Fibroblast of lung (primary cell): Measurements from ENCODE around the gene SELENOO. TPM values are rescaled to one million over a fixed set of nuclear protein-coding genes. Genes with fewer than 3 reads are reported as not detected.

ENCODE experiments used
- DNase-seq, 2 donors: peaks; one replicate each; pipeline versions ENCODE4 v3.0.0 to v3.0.0-alpha.2; 2010; ENCODE audit warnings: low read depth in 2 of 2
- H2AFZ ChIP-seq: 2 replicates; pipeline ENCODE4 v1.5.1; 2012; ENCODE audit warnings: low read length, control low read depth, inconsistent platforms
- H3K27ac ChIP-seq: 2 replicates; pipeline ENCODE4 v1.5.1; 2011; ENCODE audit warnings: low read length, control low read depth; ENCODE audit not compliant: insufficient read depth
- H3K27me3 ChIP-seq: 2 replicates; pipeline ENCODE4 v1.5.1; 2011; ENCODE audit warnings: mild to moderate bottlenecking, low read length; ENCODE audit not compliant: control insufficient read depth, insufficient read depth
- H3K36me3 ChIP-seq: 2 replicates; pipeline ENCODE4 v1.5.1; 2011; ENCODE audit warnings: low read length; ENCODE audit not compliant: control insufficient read depth, insufficient read depth
- H3K4me1 ChIP-seq: 2 replicates; pipeline ENCODE4 v1.5.1; 2011; ENCODE audit warnings: low read length; ENCODE audit not compliant: control insufficient read depth, insufficient read depth; ENCODE audit errors: extremely low read depth
- H3K4me2 ChIP-seq: 2 replicates; pipeline ENCODE4 v1.5.1; 2011; ENCODE audit warnings: low read length, control low read depth; ENCODE audit not compliant: insufficient read depth; ENCODE audit errors: extremely low read depth
- H3K4me3 ChIP-seq, 4 experiments: fragments of 200-600 bp in 1 of 4; sonication (generic) in 1 of 4; replicated peaks in 1 of 4; 2 replicates each; pipeline ENCODE4 v1.5.1; 2011 to 2016; ENCODE audit warnings: low read length in 4 of 4, low read depth in 3 of 4, mild to moderate bottlenecking in 3 of 4, control low read depth in 2 of 4, inconsistent platforms in 1 of 4, mixed read lengths in 1 of 4; ENCODE audit not compliant: insufficient read depth in 1 of 4; ENCODE audit errors: control extremely low read depth in 1 of 4
- H3K79me2 ChIP-seq: 2 replicates; pipeline ENCODE4 v1.5.1; 2012; ENCODE audit warnings: mild to moderate bottlenecking, low read length, inconsistent platforms; ENCODE audit not compliant: control insufficient read depth, insufficient read depth
- H3K9ac ChIP-seq: 2 replicates; pipeline ENCODE4 v1.5.1; 2011; ENCODE audit warnings: mild to moderate bottlenecking, low read length, control low read depth; ENCODE audit not compliant: insufficient read depth
- H3K9me3 ChIP-seq: 2 replicates; pipeline ENCODE4 v1.5.1; 2012; ENCODE audit warnings: low read depth, low read length; ENCODE audit not compliant: control insufficient read depth, insufficient read depth
- H4K20me1 ChIP-seq: 2 replicates; pipeline ENCODE4 v1.5.1; 2011; ENCODE audit warnings: low read length; ENCODE audit not compliant: control insufficient read depth, insufficient read depth; ENCODE audit errors: extremely low read depth
- CTCF ChIP-seq, 2 donors: IDR thresholded peaks in 1 of 2; conservative IDR thresholded peaks in 1 of 2; 1 replicate in 1 of 2; 2 replicates in 1 of 2; pipeline ENCODE4 v1.5.1; 2011 to 2012; ENCODE audit warnings: low read length in 2 of 2, control low read depth in 1 of 2, inconsistent platforms in 1 of 2, low read depth in 1 of 2, mild to moderate bottlenecking in 1 of 2
- EZH2 ChIP-seq: IDR thresholded peaks from 2 replicates; pipeline ENCODE4 v1.5.1; 2012; ENCODE audit warnings: low read length, control low read depth, mild to moderate bottlenecking; ENCODE audit errors: missing control alignments
- polyA plus RNA-seq, 2 donors: library from polyadenylated mRNA; depleted of rRNA in 1 of 2; stranded (reverse) in 1 of 2; unstranded in 1 of 2; fragments of >200 nt; gene quantifications; 2 replicates each; pipeline ENCODE4 v1.2.1, GENCODE V29; 2011 to 2012; ENCODE audit warnings: missing spikeins in 1 of 2
- total RNA-seq: library from RNA; depleted of rRNA; stranded (reverse); fragments of >200 nt; gene quantifications from 2 replicates; pipeline ENCODE4 v1.2.1, GENCODE V29; 2014

The SELENOO gene
- total and polyA plus RNA-seq, 2 donors (not counting 1 experiment from before 2014, with no cell fraction given) = 8.3 to 20.1 TPM

DNA sequence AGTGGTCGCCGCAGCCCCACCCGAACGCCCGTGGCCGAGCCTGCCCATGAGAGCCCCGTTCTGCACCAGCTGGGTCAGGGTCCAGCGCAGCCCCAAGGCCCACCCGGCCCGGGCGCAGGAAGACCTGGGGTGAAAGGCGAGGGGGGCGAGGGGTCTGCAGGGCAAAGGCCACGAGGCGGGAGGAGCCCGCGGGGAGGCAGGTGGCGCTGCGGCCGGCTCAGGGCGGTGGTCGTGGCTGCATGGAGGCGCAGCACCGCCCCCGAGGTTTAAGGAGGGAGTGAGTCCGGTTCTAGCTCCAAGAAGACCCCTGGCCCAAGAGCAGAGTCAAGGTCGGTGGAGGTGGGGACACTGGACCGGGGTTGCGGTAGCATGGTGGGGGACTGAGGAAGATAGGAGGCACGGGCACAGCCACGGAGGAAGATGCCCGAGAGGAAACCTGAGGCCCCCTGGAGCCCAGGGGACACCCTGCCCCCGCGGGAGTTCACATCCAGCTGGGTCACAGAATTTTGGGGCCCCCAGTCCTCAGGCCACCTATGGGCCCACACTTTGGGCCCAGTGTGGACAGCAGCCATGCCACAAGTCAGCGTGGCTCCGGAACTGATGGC, 50.8 kb downstream of the SELENOO start:
- no peak for DNase-seq
- no peaks in the 10 kb centered on the region for H3K9me3 ChIP-seq
- H3K36me3 ChIP-seq = peaks cover 32% of the 10 kb centered on the region
- H4K20me1 ChIP-seq = no peaks in the 10 kb centered on the region
- no peak for TF ChIP-seq EZH2
- no peak for TF ChIP-seq CTCF (conservative IDR thresholded peaks at IDR 0.05 in 1 of 2, IDR thresholded peaks at IDR 0.05 in 1 of 2; ENCODE audit: low read depth in 1 of 2, low read length in 2 of 2)
- no peak overlapping the region for H2AFZ ChIP-seq
- peaks cover 7% of the 10 kb centered on the region for H3K4me1 ChIP-seq
- H3K27me3 ChIP-seq = no peaks in the 10 kb centered on the region
- no peak overlapping the region for H3K27ac ChIP-seq
- peak overlapping the region; percentile 35 for H3K4me2 ChIP-seq
- H3K79me2 ChIP-seq = peaks cover 11% of the 10 kb centered on the region
- no peak overlapping the region for H3K9ac ChIP-seq
- peak overlapping the region in 1 of 4 experiments; percentile 81 for H3K4me3 ChIP-seq

DNA sequence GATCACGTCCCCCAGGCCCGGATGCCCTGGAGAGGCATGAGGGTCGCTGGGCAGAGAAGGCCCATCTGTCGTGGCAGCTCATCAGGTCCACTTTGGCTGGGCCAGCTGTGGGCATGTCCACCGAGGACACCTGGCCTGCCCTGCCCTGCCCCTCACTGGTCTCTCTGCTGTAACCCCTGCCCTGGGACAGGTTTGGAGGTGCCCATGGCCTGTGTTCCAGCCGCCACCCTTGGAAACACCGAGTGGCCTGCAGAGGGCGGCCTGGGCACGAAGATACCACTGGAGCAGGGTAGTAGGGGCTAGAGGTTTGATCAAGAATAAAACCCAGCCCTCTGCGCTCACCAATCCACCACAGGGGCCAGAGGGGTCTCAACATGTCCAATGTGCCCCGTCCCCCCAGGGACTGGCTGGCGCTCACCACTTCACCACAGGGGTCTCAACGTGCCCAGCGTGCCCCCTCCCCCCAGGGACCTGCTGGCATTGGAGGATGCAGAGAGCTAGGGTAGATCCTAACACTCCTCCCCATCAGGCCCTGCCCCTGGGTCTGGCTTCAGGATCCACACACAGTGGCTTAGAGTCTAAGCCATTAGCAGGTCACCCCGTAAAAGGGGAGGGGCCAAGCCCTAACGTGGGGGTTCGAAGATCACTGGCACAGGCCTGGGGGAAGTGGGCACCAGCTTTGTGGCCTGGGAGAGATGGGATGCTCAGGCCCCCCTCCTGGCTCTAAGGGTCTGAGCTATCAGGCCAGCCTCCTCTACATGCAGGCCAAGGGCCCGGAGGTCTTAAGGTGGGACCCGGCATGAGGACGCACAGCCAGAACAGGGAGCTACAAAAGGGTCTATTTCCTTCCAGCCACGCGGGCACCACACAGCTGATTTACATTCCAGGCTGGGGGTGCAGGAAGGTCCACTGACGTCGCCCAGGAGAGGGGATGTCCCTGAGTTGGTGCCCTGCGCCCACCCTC, 51.6 kb downstream of the SELENOO start:
- Histone ChIP-seq H2AFZ (no peak overlapping the region), H3K36me3 (peaks cover 32% of the 10 kb centered on the region), H3K9me3 (no peaks in the 10 kb centered on the region), H3K79me2 (peaks cover 11% of the 10 kb centered on the region), H3K4me3 (no peak overlapping the region), H4K20me1 (no peaks in the 10 kb centered on the region), H3K4me1 (peaks cover 7% of the 10 kb centered on the region), H3K4me2 (no peak overlapping the region), H3K9ac (no peak overlapping the region), H3K27me3 (no peaks in the 10 kb centered on the region), H3K27ac (no peak overlapping the region)
- peak; percentile 47 to 64 for DNase-seq
- peak; percentile 59 to 70 for TF ChIP-seq CTCF (conservative IDR thresholded peaks at IDR 0.05 in 1 of 2, IDR thresholded peaks at IDR 0.05 in 1 of 2; ENCODE audit: low read depth in 1 of 2, low read length in 2 of 2)
- no peak for TF ChIP-seq EZH2
